ENCODE results near the gene GAPDH. TPM values are rescaled to one million over a fixed set of nuclear protein-coding genes. Genes with fewer than 3 reads are reported as not detected.
A peak's percentile ranks its signal among the peaks of the same experiment; 100 is the strongest.

Gene GAPDH
- total RNA-seq, 4 donors from 2014 or later: 2,526 to 4,151 (median 3,597) TPM

DNA sequence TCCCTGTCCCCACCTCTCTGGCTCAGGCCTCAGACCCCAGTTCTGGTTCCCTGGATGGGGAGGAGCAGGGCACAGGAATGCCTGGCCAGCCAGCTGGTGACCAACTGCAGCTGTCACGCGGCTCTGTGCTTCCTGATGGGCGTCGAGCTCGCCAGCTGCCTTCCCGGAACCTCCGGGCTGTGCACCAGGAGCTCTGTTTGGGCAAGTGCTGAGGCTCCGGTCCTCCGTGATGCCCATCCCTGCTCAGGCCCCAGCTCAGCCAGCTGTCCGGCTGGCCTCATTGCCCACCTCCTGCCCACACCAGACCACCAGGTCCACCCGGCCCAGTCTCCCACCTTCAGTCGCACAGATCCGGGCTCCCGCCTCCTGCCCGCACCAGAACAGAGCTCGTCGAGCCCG is 16.7 kb downstream of the GAPDH start:
- H3K4me1 ChIP-seq: peaks cover 45 to 78% (median 52%) of the 10 kb centered on the region in 3 donors
- no peak for DNase-seq
- peak overlapping the region in 3 of 4 donors; percentile 1 to 75 (median 6) for H3K4me3 ChIP-seq
- intact Hi-C loops (cut with DNase I): no loop called here
- H3K36me3 ChIP-seq: peaks cover 0 to 55% (median 3%) of the 10 kb centered on the region in 3 donors
- H3K27ac ChIP-seq: peak overlapping the region; percentile 61 to 93 (median 82)
- TF ChIP-seq, protein P1, sequence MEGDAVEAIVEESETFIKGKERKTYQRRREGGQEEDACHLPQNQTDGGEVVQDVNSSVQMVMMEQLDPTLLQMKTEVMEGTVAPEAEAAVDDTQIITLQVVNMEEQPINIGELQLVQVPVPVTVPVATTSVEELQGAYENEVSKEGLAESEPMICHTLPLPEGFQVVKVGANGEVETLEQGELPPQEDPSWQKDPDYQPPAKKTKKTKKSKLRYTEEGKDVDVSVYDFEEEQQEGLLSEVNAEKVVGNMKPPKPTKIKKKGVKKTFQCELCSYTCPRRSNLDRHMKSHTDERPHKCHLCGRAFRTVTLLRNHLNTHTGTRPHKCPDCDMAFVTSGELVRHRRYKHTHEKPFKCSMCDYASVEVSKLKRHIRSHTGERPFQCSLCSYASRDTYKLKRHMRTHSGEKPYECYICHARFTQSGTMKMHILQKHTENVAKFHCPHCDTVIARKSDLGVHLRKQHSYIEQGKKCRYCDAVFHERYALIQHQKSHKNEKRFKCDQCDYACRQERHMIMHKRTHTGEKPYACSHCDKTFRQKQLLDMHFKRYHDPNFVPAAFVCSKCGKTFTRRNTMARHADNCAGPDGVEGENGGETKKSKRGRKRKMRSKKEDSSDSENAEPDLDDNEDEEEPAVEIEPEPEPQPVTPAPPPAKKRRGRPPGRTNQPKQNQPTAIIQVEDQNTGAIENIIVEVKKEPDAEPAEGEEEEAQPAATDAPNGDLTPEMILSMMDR (IDR thresholded peaks at IDR 0.05): no peak
- no peak for TF ChIP-seq POLR2A (IDR thresholded peaks at IDR 0.05)
- H3K9me3 ChIP-seq: no peaks in the 10 kb centered on the region
- WGBS, 2 donors: no CpG with 5 or more reads among the region's 18 CpGs
- no peaks in the 10 kb centered on the region for H3K27me3 ChIP-seq

DNA sequence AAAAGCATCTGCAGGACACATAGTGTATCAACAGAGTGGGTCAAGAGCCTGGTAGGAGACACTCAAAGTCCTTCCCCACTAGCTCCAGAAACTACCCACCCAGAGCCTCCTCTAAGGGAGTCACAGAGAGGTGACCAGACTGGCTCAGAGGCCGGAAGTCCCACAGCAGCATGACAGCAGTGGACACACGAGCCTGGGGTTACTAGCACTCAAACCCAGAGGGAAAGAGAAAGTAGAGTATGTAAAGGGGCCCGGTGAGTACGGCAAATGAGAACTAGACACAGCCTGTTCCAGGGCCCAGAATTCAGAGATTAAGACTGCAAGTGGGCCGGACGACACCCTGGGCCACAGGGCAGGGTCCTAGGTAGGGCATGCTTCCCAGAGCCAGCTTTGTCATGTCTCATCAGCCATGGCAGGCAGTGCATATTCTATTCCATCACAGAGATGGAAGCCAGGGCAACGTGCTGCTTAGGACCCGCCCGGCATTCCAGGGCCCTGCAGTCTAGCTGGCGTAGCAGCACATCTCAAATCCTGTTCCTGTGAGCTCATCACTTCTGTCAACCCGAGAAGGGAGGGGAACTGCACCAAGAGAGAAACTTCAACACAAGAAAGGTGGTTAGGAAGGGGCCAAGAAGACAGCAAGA is 17.3 kb downstream of the GAPDH start:
- no peaks in the 10 kb centered on the region for H3K9me3 ChIP-seq
- H3K4me3 ChIP-seq: peak overlapping the region in 3 of 4 donors; percentile 1 to 75 (median 6)
- peaks cover 45 to 83% (median 52%) of the 10 kb centered on the region in 3 donors for H3K4me1 ChIP-seq
- DNase-seq: no peak
- 22 to 27% methylated on average over 10 to 11 of the region's 11 CpGs for WGBS, 2 donors
- H3K27me3 ChIP-seq: no peaks in the 10 kb centered on the region
- no peak for TF ChIP-seq POLR2A (IDR thresholded peaks at IDR 0.05)
- TF ChIP-seq, protein P1 (IDR thresholded peaks at IDR 0.05): no peak
- peaks cover 0 to 56% (median 5%) of the 10 kb centered on the region in 3 donors for H3K36me3 ChIP-seq
- peak overlapping the region; percentile 61 to 93 (median 82) for H3K27ac ChIP-seq
- intact Hi-C loops (cut with DNase I): no loop called here

DNA sequence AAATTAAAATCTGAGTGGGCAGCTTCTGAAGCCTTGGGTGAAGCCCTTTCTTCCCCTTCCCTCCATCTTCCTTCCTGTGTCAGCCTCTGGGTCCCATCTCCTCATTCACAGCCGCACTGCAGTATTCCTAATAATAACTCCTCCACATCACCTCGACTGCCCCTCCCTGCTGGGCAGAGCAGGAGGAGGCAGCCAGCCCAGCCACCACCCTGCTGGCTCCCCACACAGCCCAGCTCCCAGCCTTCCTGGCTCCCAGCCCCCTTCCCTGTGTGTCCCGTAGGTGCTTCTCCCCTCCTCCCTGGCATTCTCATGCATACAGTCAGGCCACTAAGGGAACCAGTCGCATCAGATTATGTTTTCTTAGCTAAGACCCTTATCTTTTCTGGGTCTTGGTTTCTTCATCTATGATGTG is 17.8 kb downstream of the GAPDH start:
- no peaks in the 10 kb centered on the region for H3K27me3 ChIP-seq
- peaks cover 45 to 86% (median 52%) of the 10 kb centered on the region in 3 donors for H3K4me1 ChIP-seq
- peak overlapping the region in 1 of 4 donors; percentile 75 for H3K4me3 ChIP-seq
- intact Hi-C loops (cut with DNase I): no loop called here
- H3K36me3 ChIP-seq: peaks cover 3 to 56% (median 10%) of the 10 kb centered on the region in 3 donors
- DNase-seq: no peak
- peak overlapping the region; percentile 61 to 93 (median 82) for H3K27ac ChIP-seq
- no peaks in the 10 kb centered on the region for H3K9me3 ChIP-seq
- TF ChIP-seq POLR2A (IDR thresholded peaks at IDR 0.05): no peak
- TF ChIP-seq, protein P1 (IDR thresholded peaks at IDR 0.05): no peak
- WGBS, 2 donors: 24 to 27% methylated on average over 4 of the region's 4 CpGs

DNA sequence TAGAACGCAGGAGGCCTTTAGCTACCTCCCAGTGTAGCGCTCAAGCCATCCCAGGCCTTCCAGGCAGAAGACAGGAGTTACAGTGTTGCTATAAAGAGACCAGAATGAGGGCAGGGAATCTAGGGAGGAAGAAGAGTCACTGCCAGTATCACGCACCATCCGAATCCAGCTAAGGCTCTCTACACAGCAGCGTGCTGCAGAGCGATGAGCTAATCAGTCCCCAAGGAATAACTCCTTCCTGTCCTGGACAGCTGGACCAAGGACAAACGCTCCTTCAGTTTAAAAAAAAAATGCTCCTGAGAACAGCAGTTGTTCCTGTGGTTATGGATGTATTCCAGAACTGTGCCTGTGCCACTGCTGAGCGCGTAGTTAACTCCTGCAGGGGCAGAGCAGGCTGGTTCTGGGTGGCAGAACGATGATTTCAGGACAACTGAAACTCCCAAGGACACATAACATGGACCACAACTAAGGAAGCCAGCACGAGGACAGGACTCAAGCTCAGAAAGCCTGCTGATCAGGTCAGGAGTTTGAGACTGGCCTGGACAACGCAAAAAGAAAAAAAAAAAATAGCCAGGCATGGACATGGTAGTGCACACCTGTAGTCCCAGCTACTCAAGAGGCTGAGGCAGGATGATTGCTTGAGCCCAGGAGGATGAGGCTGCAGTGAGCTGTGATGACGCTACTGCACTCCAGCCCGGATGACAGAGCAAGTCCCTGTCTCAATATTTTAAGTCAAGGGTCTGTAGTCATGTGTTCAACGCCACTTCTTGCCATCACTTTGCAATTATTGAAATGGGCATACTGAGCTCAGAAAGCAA is 18.9 kb downstream of the GAPDH start:
- intact Hi-C loops (cut with DNase I): no loop called here
- Histone ChIP-seq H3K4me1 (peaks cover 45 to 88% (median 52%) of the 10 kb centered on the region in 3 donors), H3K4me3 (peak overlapping the region in 1 of 4 donors; percentile 75), H3K27ac (peak overlapping the region; percentile 61 to 93 (median 82)), H3K9me3 (no peaks in the 10 kb centered on the region), H3K27me3 (no peaks in the 10 kb centered on the region), H3K36me3 (peaks cover 4 to 52% (median 16%) of the 10 kb centered on the region in 3 donors)
- TF ChIP-seq, protein P1 (IDR thresholded peaks at IDR 0.05): no peak
- TF ChIP-seq POLR2A (IDR thresholded peaks at IDR 0.05): no peak
- WGBS, 2 donors: 51 to 57% methylated on average over 14 to 15 of the region's 15 CpGs
- no peak for DNase-seq
